HCT116 (cell line): ENCODE measurements around the gene COX6A2. TPM values are rescaled to one million over a fixed set of nuclear protein-coding genes. Genes with fewer than 3 reads are reported as not detected.

Source experiments
- ATAC-seq: fragments of 200-7000 bp; cut with Tn5 transposase; 2 replicates; pipeline ENCODE4 v1.9.1; 2020; ENCODE audit warnings: mild to moderate bottlenecking, moderate library complexity
- BruUV-seq: library from RNA; stranded (reverse); fragments of 400-500 nt; replicated peaks from 2 replicates; lab custom pipeline; 2021; lab: Mats Ljungman, UMichigan
- CTCF ChIA-PET: fragments of 300-600 bp; sonication (Branson Sonifier 250); formaldehyde crosslinking; loops from one replicate; lab custom pipeline; 2021; ENCODE audit warnings: antibody characterized with exemption; lab: Charles Lee
- POLR2A ChIA-PET: fragments of 300-600, 350-600 bp; sonication (Branson Sonifier 250); formaldehyde crosslinking; loops from one replicate; lab custom pipeline; 2021; ENCODE audit warnings: antibody characterized with exemption; lab: Charles Lee
- RAD21 ChIA-PET, 2 experiments: fragments of 300-600 bp; sonication (Branson Sonifier 250); formaldehyde crosslinking; loops; one replicate each; lab custom pipeline; 2023; ENCODE audit warnings: low total read pairs in 2 of 2; ENCODE audit not compliant: uncharacterized antibody in 2 of 2, unreplicated experiment in 2 of 2, low non-redundant PET in 1 of 2; lab: Charles Lee
- DNase-seq: peaks from one replicate; pipeline ENCODE4 v3.0.0-alpha.2; 2010; ENCODE audit warnings: low read depth, low spot score
- H2AFZ ChIP-seq: fragments of 200-600 bp; shearing (Covaris generic), sonication (generic); 2 replicates; pipeline ENCODE4 v1.6.1; 2017; ENCODE audit warnings: low read depth, mixed run types, mixed read lengths, antibody characterized with exemption, low read length; ENCODE audit not compliant: poor library complexity, severe bottlenecking
- H3K27ac ChIP-seq: 2 replicates; pipeline ENCODE4 v1.5.1; 2012; ENCODE audit warnings: low read depth, low read length
- H3K27me3 ChIP-seq: fragments of 200-600 bp; sonication (generic); 2 replicates; pipeline ENCODE4 v1.6.1; 2016; ENCODE audit warnings: mixed run types, low read length, mixed read lengths; ENCODE audit not compliant: insufficient read depth
- H3K36me3 ChIP-seq, 2 experiments: fragments of 200-500 bp in 1 of 2; fragments of 200-600 bp in 1 of 2; sonication (Bioruptor generic) in 1 of 2; sonication (generic) in 1 of 2; 2 replicates each; pipeline versions ENCODE4 v1.5.1 to v1.6.1; 2014 to 2016; ENCODE audit warnings: low read length in 2 of 2, inconsistent platforms in 1 of 2, mixed read lengths in 1 of 2, mixed run types in 1 of 2; ENCODE audit not compliant: insufficient read depth in 2 of 2, control insufficient read depth in 1 of 2
- H3K4me1 ChIP-seq, 2 experiments: fragments of 200-600 bp in 1 of 2; sonication (generic) in 1 of 2; 2 replicates each; pipeline versions ENCODE4 v1.5.1 to v1.6.1; 2012 to 2017; ENCODE audit warnings: low read length in 2 of 2, inconsistent platforms in 1 of 2, mild to moderate bottlenecking in 1 of 2, mixed read lengths in 1 of 2, mixed run types in 1 of 2, moderate library complexity in 1 of 2; ENCODE audit not compliant: insufficient read depth in 2 of 2, control insufficient read depth in 1 of 2
- H3K4me2 ChIP-seq: fragments of 200-600 bp; sonication (generic); 2 replicates; pipeline ENCODE4 v1.6.1; 2017; ENCODE audit warnings: mixed run types, low read length, mixed read lengths
- H3K4me3 ChIP-seq, 2 experiments: fragments of 200-600 bp in 1 of 2; sonication (generic) in 1 of 2; replicated peaks in 1 of 2; 2 replicates each; pipeline ENCODE4 v1.5.1; 2011 to 2016; ENCODE audit warnings: low read length in 2 of 2, control low read depth in 1 of 2, low read depth in 1 of 2, mild to moderate bottlenecking in 1 of 2, mixed read lengths in 1 of 2, mixed run types in 1 of 2
- H3K79me2 ChIP-seq: fragments of 200-600 bp; sonication (generic); 2 replicates; pipeline ENCODE4 v1.6.1; 2017; ENCODE audit warnings: mild to moderate bottlenecking, mixed run types, low read length, moderate library complexity, mixed read lengths; ENCODE audit not compliant: insufficient read depth
- H3K9ac ChIP-seq: fragments of 200-600 bp; sonication (generic); 2 replicates; pipeline ENCODE4 v1.6.1; 2016; ENCODE audit warnings: low read length, mixed read lengths
- H3K9me2 ChIP-seq: fragments of 200-600 bp; sonication (generic), shearing (Covaris generic); 2 replicates; pipeline ENCODE4 v1.6.1; 2017; ENCODE audit warnings: mixed run types, mild to moderate bottlenecking, moderate library complexity; ENCODE audit not compliant: insufficient read depth
- H3K9me3 ChIP-seq, 2 experiments: fragments of 200-500 bp in 1 of 2; fragments of 200-600 bp in 1 of 2; sonication (Bioruptor generic) in 1 of 2; sonication (generic) in 1 of 2; 2 replicates each; pipeline ENCODE4 v1.6.1; 2014 to 2017; ENCODE audit warnings: low read length in 2 of 2, mixed read lengths in 2 of 2, inconsistent platforms in 1 of 2, low read depth in 1 of 2, mild to moderate bottlenecking in 1 of 2, mixed run types in 1 of 2, moderate library complexity in 1 of 2; ENCODE audit not compliant: control insufficient read depth in 1 of 2, insufficient read depth in 1 of 2
- H4K20me1 ChIP-seq: fragments of 200-600 bp; sonication (generic), shearing (Covaris generic); 2 replicates; pipeline ENCODE4 v1.6.1; 2017; ENCODE audit warnings: mixed run types, mild to moderate bottlenecking, moderate library complexity; ENCODE audit not compliant: insufficient read depth
- CEBPB ChIP-seq: IDR thresholded peaks from 2 replicates; pipeline ENCODE4 v1.6.1; 2012; ENCODE audit warnings: low read depth
- CTCF ChIP-seq, 3 experiments: fragments of 200-600 bp in 1 of 3; sonication (generic) in 1 of 3; IDR thresholded peaks in 2 of 3; conservative IDR thresholded peaks in 1 of 3; 2 replicates each; pipeline ENCODE4 v1.5.1; 2012 to 2017; ENCODE audit warnings: low read depth in 2 of 3, low read length in 2 of 3, antibody characterized with exemption in 1 of 3, borderline replicate concordance in 1 of 3, control low read depth in 1 of 3, mild to moderate bottlenecking in 1 of 3, mixed read lengths in 1 of 3, mixed run types in 1 of 3, moderate library complexity in 1 of 3; ENCODE audit not compliant: insufficient read depth in 1 of 3
- EGR1 ChIP-seq: IDR thresholded peaks from 2 replicates; pipeline ENCODE4 v1.6.1; 2012; ENCODE audit warnings: low read depth
- EZH2 ChIP-seq: fragments of 200-600 bp; sonication (generic); IDR thresholded peaks from 2 replicates; pipeline ENCODE4 v1.6.1; 2017; ENCODE audit warnings: antibody characterized with exemption, mixed run types
- FOSL1 ChIP-seq: IDR thresholded peaks from 2 replicates; pipeline ENCODE4 v1.6.1; 2012; ENCODE audit warnings: low read depth
- JUND ChIP-seq: IDR thresholded peaks from 2 replicates; pipeline ENCODE4 v1.6.1; 2012
- MAX ChIP-seq: IDR thresholded peaks from 2 replicates; pipeline ENCODE4 v1.6.1; 2012
- POLR2A ChIP-seq: IDR thresholded peaks from 2 replicates; pipeline ENCODE4 v1.7.0; 2011; ENCODE audit warnings: borderline replicate concordance; ENCODE audit not compliant: insufficient read depth, insufficient read length; ENCODE audit errors: extremely low read depth
- POLR2AphosphoS5 ChIP-seq: IDR thresholded peaks from 2 replicates; pipeline ENCODE4 v1.6.1; 2011; ENCODE audit warnings: mild to moderate bottlenecking, low read depth, low read length, moderate library complexity
- RAD21 ChIP-seq: IDR thresholded peaks from 2 replicates; pipeline ENCODE4 v1.6.1; 2012; ENCODE audit warnings: low read depth, mild to moderate bottlenecking
- REST ChIP-seq: IDR thresholded peaks from 2 replicates; pipeline ENCODE4 v1.6.1; 2012; ENCODE audit warnings: low read depth
- SIN3A ChIP-seq: IDR thresholded peaks from 2 replicates; pipeline ENCODE4 v1.6.1; 2012; ENCODE audit warnings: low read depth
- SRF ChIP-seq: IDR thresholded peaks from 2 replicates; pipeline ENCODE4 v1.6.1; 2012; ENCODE audit warnings: low read depth
- YY1 ChIP-seq: IDR thresholded peaks from 2 replicates; pipeline ENCODE4 v1.6.1; 2011; ENCODE audit warnings: low read length, low read depth, moderate library complexity, mild to moderate bottlenecking; ENCODE audit not compliant: insufficient replicate concordance; ENCODE audit errors: extremely low read depth
- ZBTB33 ChIP-seq: IDR thresholded peaks from 2 replicates; pipeline ENCODE4 v1.6.1; 2011; ENCODE audit warnings: mild to moderate bottlenecking, low read length, moderate library complexity; ENCODE audit not compliant: insufficient replicate concordance; ENCODE audit errors: extremely low read depth
- ZFX ChIP-seq: fragments of 450-650 bp; IDR thresholded peaks from 2 replicates; pipeline ENCODE4 v1.6.1; 2017
- ZNF274 ChIP-seq: fragments of 200-500 bp; sonication (Bioruptor generic); IDR thresholded peaks from 2 replicates; pipeline ENCODE4 v1.6.1; 2014; ENCODE audit warnings: mild to moderate bottlenecking, low read depth, low read length, inconsistent platforms
- intact Hi-C: fragments of 100-400 bp; cut with micrococcal nuclease; formaldehyde crosslinking; loops from 2 replicates; pipeline ENCODE4 v1.10.0; 2022
- total RNA-seq: library from RNA; stranded (reverse); gene quantifications from one replicate; pipeline ENCODE4 v1.2.1, GENCODE V29; 2021; ENCODE audit not compliant: unreplicated experiment

Gene COX6A2
- total RNA-seq, 1 experiment from 2014 or later: not detected

- ChIA-PET POLR2A (no interaction called here), CTCF (no interaction called here), RAD21 (no interaction called here)
- H3K79me2 ChIP-seq: peaks cover 36% of the 10 kb centered on the region
- no peak for DNase-seq
- H3K27ac ChIP-seq: no peak overlapping the region
- no peaks in the 10 kb centered on the region for H4K20me1 ChIP-seq
- H2AFZ ChIP-seq: no peak overlapping the region
- H3K9ac ChIP-seq: no peak overlapping the region
- no peak overlapping the region for H3K4me3 ChIP-seq
- no peak overlapping the region for H3K4me2 ChIP-seq
- intact Hi-C loops: no loop called here
- no peaks in the 10 kb centered on the region for H3K27me3 ChIP-seq
- H3K9me2 ChIP-seq: no peaks in the 10 kb centered on the region
- BruUV-seq: no TSS peak
- TF ChIP-seq CEBPB (no peak), EGR1 (no peak), MAX (no peak), YY1 (no peak), POLR2A (no peak), CTCF (IDR thresholded peaks at IDR 0.05 in 2 of 3, conservative IDR thresholded peaks at IDR 0.05 in 1 of 3; ENCODE audit: borderline replicate concordance in 1 of 3, insufficient read depth in 1 of 3, low read depth in 2 of 3, low read length in 2 of 3) (no peak), RAD21 (no peak), SIN3A (no peak), FOSL1 (no peak), JUND (no peak), EZH2 (no peak), ZFX (no peak), ZBTB33 (no peak), SRF (no peak), ZNF274 (no peak), REST (no peak), POLR2AphosphoS5 (no peak)
- no peak for ATAC-seq
- H3K36me3 ChIP-seq: peaks cover 0 to 14% of the 10 kb centered on the region in 2 experiments; a peak in 1 of 4 replicates
- H3K9me3 ChIP-seq: peaks cover 0 to 7% of the 10 kb centered on the region in 2 experiments; a peak in 1 of 4 replicates
- H3K4me1 ChIP-seq: peaks cover 9 to 18% of the 10 kb centered on the region in 2 experiments
These were observed 26.7 kb downstream of the COX6A2 start for GRCh38 chr16:31401436-31401835.
